Islet precursor cell (in vitro differentiated cells): ENCODE results near the gene LATS2.

Experiments used
- DNase-seq: peaks from one replicate; pipeline ENCODE4 v3.0.0-alpha.2; 2018

The LATS2 gene

DNA sequence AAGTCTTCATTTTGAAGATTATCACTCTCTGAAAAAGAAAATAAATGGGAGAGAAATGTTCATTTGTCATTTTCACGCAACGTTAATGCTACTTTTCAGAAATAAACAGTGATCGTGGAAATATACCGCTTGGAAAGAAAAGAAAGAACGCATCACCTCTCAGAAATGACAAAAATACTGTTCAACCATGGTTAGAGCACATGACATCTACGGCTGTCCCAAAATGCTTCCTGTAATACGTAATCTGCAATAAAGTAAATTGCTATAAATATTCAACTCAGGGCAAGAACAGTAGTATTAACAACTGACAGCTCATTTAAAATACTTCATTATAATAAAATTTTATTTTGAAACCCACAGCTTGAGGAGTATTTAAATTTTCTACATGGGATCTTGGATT, 15.2 kb downstream of the LATS2 start:
- no peak for DNase-seq

DNA sequence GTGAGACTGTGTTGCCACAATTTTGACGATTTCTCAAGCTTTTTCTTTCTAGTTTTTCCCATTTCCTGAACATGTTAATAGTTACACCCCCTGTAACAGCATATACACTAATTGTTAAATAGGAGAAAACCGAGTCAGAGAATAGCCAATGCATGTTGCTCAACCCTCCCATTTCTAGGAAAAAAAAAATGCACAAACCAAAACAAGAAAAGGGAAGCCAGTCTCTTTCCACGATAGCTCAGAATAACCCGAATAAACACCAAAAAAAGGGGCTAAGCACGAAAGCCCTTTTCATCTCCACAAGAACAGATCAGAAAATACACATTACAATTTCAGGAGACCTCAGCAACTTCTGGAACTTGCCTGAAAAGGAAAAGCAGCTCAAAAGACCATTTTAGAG, 16.3 kb downstream of the LATS2 start:
- DNase-seq: no peak

DNA sequence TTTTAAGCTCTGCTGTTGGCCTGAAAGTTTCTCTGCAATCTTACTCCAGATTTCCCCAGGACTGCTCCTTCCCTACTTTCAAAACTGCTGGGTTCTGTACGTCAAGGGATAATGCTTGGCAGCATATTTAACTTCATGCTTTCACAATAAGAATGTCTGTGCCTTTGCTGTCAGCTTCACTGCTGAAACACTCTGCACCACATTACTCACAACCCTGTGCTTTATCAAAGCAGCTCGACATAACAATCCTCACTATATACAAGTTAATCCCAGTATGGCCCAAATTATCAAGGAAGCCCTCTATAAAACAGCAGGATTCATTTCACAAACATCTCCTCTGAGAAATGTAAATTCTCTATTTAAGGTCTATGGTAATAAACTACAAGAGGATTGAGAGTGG, 17.5 kb downstream of the LATS2 start:
- no peak for DNase-seq

DNA sequence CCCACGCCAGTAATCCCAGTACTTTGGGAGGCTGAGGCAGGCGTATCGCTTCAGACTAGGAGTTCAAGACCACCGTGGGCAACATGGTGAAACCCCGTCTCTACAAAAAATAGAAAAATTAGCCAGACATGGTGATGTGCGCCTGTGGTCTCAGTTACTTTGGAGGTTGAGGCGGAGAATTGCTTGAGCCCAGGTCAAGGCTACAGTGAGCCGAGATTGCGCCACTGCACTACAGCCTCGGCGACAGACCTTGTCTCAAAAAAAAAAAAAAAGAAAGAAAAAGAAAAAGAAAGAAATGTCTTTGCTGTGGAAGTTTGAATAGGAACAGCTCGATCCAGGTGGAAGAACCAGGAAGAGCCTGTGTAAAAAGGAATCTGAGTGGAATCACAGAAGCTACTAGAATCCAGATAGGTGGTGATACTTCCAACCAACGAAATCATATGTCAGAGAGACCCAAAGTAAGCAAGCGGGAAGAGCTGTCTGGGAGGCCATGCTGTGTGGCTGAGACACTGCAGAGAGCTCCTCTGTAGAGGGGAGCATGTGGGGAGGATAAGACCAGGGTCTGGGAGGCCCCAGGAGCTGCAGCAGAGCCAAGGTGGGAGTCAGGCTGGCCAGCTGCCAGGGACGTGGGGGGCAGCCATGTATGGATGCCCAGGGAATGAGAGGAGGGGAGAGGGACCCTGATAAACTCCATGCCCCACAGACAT, 21.1 kb downstream of the LATS2 start:
- no peak for DNase-seq

DNA sequence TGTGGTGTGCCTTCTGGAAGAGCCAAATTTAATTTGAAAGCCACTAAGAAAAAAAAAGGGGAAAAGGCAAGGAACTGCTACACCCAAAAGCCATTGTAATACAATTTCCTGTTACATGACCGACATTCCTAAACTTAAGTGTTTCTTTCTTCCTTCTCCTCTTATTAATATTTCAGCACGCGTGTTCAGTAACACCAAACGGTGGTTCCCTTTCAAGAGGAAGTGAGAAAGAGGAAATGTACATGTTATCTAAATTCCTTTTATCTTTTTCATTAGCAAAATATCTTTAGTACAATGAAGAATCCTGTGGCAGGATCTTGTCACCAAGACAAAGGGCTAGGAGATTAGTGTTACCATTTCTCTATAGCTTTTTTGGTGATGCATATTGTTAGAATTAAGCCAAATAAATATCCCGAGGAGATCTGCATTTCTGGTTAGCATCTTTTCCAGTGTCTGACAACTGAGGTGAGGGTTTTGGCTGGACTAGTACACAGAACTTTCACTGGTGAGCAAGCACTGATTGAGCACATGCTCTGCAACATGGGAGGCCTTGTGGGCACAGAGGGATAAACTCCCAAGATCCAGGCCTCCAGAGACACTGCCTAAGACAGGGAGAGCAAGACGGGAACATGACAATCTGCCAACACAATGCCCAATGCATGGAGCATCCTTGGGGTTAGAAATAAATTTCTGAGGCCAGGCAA, 22.1 kb downstream of the LATS2 start:
- no peak for DNase-seq

DNA sequence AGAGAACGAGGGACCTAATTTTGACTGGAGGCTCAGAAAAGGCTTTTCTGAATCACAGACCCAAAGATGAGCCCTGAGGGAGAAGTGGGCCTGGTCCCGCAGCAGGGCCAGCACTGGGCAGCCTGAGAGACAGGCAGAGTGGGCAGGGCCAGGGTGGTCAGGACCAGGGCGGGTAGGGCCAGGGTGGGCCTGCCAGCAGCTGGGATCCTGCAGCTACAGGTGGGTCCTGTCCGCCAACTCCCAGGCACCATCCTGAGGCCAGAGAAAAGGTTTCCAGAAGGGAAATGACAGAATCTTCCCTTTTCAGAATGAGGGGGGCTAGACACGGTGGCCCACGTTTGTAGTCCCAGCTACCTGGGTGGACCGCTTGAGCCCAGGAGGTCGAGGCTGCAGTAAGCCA, 23.7 kb downstream of the LATS2 start:
- peak; percentile 51 for DNase-seq

DNA sequence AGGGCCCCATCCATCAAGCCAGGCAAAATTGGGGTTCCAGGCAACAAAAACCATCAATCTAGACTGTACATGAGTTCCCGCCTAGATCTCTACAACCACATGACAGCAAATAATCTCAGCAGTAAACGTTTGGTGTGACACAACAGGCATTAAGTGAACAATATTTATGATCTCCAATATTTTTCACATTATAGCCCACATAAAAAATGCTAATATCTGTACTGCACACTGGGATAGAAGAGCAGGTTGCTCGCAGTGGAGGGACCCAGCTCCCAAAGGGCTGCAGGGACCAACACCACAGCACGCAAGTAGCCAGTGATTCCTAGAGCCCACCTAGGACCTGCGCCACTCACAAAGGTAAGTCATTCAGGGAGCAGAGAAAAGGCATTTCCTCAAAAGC, 25.9 kb downstream of the LATS2 start:
- peak; percentile 28 for DNase-seq

DNA sequence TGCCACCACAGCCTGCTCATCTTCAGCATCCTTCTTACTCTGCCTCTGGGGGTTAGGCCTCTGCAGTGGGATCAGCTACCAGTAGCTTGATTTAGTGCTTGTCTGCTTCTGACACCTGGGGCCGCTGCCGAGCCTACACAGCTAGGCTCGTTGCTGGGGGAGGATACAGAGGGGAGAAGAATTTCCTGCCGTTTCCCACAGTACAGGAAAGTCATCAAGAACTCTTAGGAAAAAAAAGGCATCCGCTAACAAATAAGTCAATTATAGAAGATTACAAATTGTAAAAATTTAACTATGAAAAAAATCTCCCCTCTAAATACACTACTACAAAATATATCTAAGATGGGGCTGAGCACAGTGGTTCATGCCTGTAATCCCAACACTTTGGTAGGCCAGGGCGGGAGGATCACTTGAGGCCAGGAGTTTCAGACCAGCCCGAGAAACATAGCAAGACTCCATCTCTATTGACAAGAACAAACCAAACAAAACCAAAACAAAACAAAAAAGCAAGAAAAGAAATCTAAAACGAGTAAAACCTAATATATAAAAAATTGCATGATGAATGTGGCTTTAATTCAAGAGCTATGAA, 26.7 kb downstream of the LATS2 start:
- DNase-seq: peak; percentile 63

DNA sequence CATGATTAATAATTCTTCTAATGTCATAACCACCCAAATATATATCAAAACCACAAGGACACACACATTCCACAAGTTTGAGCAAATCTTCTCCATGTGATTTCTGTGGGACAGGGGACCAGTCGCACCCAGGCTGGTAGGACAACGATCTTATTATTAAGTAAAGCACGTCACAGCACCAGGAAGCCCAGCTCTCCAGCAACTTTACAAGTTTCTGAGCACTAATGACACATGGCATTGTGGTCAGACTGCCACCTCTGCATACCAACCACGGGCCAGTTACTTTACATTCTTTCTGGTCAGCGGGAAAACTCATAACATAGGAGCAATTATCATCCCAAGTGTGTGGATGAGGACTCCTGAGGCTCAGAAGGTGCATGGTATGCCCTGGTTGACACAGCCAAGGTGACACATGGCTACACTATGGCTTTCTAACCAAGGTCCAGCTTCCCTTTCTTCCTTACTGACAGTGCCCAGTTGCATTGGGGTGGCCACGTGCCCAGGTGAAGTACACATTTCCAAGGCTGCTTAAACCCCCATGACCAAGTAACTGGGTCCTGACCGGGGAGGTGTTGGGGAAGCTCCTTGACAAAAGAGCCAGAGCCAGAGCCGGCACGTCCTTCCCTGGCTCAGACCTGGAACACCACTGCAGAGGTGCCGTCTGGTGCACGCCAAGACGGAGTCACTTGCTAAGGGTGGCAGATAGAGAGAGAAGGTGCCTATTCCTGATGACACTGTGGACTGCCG, 27.4 kb downstream of the LATS2 start:
- peak; percentile 74 for DNase-seq

DNA sequence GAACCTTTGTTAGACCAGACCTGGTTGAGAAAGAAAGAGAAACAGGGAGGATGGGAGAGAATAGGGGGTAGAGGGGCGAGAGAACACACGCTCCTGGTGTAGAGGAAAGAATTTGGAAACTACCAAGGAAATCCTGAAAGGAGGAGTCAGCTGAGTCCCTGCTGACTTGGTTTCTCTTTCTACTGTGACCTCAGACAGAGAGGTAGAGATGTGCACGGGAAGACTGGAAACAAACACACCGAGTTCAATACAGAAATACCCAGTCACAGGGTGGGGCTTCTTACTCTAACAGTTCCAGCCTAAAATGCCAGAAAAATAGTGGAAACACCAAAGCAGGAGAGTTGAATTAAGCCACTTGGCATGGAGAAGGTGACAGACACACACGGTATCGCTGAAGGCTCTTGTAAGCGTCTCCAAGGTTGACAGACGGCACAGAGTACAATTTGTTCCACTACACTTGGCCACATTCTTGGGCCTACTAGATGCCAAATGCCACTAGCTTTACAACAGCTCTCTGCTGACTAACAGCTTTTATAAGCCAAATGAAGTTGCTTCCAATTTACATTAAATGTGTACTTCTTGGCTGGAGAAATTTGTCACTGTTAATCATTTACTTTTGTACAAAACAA, 28.1 kb downstream of the LATS2 start:
- no peak for DNase-seq

DNA sequence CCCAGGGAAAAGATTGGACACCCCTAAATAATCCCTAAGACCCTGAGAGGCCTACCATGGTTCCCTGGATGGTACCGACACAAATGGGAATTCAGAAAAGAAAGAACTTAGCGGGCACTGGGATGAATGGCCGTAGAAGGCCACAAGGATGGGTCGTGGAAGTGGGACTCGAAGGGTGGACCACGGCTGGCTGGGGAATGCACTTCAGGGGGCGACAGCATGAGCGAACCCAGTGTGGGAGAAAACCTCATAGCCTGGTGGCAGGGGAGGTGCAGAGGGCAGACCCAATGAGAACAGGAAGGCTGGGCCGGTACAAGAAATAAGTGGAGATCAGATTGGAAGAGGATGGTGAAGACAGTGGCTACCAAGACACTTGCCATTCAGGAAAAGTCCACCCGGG, 28.7 kb downstream of the LATS2 start:
- DNase-seq: no peak

DNA sequence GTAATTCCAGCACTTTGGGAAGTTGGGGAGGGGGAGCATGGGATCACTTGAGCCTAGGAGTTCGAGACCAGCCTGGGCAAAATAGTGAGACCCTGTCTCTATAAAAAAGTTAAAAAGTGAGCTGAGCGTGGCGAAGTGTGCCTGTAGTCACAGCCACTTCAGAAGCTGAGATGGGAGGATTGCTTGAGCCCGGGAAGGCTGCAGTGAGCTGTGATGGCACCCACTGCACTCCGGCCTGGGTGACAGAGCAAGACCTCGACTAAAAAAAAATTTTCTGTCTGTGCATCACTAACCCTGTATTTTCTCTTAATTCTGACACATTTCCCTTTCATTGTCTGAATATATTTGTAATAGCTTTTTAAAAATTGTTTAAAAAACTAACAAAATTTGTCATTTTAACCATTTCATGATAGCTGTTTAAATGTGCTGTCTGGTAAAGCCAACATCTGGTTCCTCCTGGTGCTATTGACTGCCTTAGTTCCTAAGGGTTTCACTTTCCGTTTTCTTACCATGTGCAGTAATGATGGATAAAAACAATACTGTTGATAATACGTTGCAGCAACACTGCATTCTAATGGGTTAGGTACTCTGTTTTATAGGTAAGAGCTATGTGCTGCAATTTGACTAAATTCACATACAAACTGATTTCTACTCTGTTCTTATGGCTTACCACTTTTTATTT, 29.7 kb downstream of the LATS2 start:
- no peak for DNase-seq

DNA sequence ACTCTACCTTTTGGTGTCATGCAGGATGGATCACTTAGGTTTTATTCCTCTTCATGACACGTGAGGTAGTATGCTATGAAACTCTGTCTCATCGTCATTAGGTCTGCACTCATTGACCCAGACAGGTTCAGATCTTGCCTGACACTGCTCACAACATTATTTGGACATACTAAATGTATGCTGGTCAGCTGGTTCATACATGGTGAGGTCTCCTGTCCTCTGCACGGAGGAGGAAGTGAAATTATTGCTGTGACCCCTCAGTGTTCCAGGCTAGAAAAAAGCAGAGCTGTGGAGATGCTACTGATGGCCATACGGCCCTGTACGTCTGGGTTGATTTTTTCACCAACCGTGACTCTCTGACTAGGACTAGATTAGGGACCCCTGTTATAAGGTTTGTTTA, 35.8 kb downstream of the LATS2 start:
- peak; percentile 27 for DNase-seq

DNA sequence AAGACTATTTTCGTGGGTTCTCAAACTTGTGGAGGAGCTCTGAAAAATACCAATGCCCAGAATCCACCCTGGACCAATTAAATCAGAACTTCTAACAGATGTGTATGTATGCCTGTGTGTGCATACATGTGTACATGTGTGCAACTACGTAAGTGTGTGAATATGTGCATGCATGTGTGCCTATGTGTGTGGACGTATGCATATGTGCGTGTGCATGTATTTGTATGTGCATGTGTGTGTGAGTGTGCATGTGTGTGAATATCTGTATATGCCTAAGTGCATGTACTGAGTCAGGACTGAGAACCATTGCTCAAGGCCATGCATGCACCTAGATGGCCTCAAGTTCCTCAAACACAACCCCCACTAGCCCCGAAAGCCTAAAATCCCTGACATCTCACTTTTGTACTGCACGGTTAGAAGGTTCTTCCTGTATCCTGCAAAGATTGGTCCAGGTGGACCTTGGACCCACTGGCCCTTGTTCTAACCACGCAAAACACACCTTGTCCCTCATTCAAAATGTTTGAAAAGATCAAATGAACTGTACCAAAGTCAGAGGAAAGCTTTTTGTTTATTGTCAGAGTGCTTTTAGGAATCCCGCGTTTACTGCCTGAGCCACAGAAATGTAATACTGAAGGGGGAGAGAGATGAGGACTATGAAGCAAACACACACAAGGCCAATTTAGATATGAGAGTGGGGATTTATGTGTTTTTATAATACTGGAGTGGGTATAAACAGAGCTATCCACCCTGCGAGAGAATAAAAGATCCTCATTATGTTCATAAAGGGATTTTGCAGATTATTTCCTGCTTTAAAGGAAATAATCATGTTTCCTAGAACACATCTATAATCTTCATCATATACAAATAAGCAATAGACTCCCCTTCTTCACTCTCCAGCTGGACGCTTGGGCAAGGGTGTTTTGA, 39.1 kb downstream of the LATS2 start:
- peak; percentile 20 for DNase-seq

DNA sequence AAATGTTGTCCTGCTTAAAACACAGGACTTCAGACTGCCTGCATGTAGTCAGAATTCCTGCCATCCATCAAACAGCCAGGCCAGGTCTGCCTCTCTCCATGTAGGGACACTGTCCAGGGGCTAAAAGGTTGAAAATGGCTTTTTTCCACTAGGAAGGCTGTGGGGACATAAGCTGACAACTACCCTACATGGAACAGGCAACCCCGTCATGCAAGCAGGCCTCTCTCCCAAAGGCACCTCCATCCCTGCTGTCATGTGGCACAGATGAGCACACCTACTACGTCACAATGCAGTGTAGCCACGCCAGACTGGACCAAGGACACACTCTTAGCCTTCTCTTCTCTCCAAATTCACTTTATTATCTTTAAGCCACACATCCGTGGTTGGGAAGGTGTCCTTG, 40.8 kb downstream of the LATS2 start:
- DNase-seq: peak; percentile 37

DNA sequence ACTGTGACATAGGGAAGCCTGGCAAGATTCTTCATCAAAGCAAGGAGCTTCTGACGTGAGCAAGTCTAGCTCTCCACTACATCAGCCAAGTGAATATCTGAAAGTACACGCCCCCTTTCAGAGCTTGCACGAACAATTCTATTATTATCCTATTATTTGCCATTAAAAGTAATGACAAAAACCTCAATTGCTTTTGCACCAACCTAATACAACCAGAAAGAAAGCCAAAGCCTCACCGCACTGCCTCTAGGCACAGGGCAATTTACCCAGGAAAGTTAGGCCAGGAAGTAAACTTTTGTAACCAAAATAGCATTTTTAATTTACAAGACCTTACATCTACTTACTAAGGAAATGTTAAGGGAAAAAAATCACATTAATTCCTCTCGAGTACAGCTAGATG, 41.2 kb downstream of the LATS2 start:
- DNase-seq: no peak

DNA sequence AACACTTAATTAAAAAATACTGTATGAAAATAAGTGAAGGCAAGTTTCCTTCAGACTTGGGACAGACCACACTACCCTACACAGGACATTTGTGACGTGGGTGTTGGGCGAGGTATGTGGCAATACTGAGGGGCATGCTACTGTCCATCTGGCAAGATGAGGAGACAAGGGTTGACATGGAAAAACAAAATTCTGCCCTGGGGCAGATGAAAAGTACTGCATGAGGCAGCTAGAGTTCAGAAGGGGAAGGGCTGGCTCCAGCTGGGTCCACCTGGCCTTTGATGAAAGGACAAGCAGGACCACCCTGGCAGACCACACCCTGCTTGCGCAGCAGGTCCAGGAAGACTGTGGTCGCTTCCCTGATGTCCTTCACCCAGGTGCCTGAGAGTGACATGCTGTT, 43.2 kb downstream of the LATS2 start:
- DNase-seq: peak; percentile 55

DNA sequence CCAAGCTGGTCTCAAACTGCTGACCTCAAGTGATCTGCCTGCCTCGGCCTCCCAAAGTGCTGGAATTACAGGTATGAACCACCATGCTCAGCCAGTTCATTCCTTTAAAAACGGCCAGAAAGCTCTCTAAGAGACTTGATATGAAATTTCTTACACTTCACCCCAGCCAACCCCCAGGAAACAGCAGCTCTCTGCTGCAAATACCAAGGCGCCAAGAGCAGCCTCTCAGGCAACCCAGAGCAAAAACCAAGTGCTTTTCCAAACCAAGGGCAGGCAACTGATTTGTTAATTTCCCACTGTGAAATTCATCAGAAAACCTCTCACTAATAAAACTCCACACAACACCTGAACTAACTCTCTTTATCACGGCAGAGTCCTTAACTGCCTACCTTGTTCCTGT, 44.9 kb downstream of the LATS2 start:
- DNase-seq: peak; percentile 14

DNA sequence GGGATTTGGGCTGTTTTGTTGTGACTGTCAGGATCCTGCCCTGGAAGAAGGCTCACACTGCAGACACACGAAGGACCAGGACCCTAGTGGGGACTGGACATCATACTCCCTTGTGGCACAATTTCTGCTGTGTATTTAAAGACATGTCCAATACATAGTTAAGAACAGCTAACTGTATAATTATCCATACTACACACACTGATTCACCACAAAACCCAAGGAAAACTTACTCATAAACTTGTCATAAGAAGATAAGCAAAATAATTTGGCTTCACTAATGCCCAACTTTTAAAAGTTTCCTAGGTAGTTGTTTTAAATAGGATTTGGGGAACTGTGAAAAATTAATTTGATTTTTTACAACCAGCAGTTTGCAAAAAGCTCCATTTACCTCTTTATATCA, 46.1 kb downstream of the LATS2 start:
- peak; percentile 21 for DNase-seq

DNA sequence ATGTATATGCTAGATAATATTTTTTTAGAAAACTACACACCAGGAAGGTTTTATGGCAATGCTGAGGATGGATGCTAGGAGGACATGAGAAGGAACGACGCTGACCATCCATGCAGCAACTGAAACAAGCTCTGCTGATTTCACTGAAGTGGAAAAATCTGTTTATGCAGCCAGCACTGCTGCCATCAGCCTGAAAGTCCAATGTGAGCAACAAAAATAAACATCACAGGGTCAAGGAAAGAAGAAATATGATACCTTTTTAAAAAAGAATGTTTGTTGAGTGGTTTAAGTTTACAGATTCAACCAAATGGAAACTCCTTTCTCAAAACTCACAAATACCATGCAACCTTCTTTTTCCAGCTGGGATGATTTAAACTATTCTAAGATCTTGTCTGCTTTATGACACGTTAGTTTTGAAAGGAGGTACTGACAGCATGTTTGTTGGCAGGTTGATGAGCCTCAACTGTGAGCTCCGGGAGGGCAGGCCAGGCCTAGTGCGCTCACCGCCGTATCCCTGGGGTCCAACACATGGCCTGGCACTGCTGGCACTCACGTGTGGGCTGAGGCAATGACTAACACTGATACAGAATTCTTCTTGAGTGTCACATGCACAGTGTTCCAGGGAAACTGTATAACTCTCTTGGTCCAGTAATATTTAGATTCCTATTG, 46.8 kb downstream of the LATS2 start:
- DNase-seq: peak; percentile 28

DNA sequence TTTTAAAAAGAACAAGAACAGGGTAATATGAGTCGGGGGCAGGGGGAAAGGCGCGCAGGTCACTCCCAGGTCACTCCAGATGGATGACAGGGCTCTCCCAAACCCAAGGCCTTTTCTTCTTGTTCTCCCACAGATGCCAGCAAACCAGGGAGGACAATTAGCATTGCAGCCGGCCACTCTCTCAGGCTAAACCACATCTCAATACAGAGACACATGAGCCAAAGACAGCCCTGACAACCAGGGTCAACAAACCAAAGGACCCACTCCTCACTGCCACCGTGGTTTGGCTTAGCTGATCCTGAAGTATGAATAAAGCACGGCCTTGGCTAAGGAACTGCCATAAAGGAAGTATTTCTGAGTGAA, 47.3 kb downstream of the LATS2 start:
- DNase-seq: peak; percentile 52
